ENCODE measurements around the gene IL1RAP.
"Not testable (repeated sequence)": the region's sequence is repeated elsewhere in the genome, so short reads cannot be mapped to it uniquely, and the experiment has no call there.

DNA sequence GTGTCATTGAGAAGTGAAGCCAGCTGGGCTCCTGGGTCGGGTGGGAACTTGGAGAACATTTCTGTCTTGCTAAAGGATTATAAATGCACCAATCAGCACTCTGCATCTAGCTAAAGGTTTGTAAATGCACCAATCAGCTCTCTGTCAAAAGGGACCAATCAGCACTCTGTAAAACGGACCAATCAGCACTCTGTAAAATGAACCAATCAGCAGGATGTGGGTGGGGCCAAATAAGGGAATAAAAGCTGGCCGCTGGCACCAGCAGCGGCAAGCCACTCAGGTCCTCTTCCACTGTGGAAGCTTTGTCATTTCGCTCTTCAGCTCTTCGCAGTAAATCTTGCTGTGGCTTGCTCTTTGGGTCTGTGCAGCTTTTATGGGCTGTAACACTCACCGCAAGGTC is 164.0 kb downstream of the IL1RAP start:
- not testable (repeated sequence) for TF ChIP-seq POLR2A (IDR thresholded peaks at IDR 0.05)
- TF ChIP-seq, protein P1, sequence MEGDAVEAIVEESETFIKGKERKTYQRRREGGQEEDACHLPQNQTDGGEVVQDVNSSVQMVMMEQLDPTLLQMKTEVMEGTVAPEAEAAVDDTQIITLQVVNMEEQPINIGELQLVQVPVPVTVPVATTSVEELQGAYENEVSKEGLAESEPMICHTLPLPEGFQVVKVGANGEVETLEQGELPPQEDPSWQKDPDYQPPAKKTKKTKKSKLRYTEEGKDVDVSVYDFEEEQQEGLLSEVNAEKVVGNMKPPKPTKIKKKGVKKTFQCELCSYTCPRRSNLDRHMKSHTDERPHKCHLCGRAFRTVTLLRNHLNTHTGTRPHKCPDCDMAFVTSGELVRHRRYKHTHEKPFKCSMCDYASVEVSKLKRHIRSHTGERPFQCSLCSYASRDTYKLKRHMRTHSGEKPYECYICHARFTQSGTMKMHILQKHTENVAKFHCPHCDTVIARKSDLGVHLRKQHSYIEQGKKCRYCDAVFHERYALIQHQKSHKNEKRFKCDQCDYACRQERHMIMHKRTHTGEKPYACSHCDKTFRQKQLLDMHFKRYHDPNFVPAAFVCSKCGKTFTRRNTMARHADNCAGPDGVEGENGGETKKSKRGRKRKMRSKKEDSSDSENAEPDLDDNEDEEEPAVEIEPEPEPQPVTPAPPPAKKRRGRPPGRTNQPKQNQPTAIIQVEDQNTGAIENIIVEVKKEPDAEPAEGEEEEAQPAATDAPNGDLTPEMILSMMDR (IDR thresholded peaks at IDR 0.05) = not testable (repeated sequence)
